HT-29 (cell line): ENCODE data around the gene TSPYL4. TPM values are rescaled to one million over a fixed set of nuclear protein-coding genes. Genes with fewer than 3 reads are reported as not detected.
"Not testable (repeated sequence)": the region's sequence is repeated elsewhere in the genome, so short reads cannot be mapped to it uniquely, and the experiment has no call there.

ENCODE experiments used
- DNase-seq: peaks from one replicate; pipeline ENCODE4 v3.0.0-alpha.2; 2015; ENCODE audit warnings: low spot score
- total RNA-seq: library from RNA; depleted of rRNA; stranded (reverse); fragments of >200 nt; shearing (Covaris generic); gene quantifications from 2 replicates; pipeline ENCODE4 v1.2.3, GENCODE V29; 2014; rRNA removed

TSPYL4 gene
- 9.2 and 10.3 TPM in 2 replicates for total RNA-seq

GRCh38 chr6:116253505-116254296, at the start of gene TSPYL4:
Gene TSPYL4, minus strand, starts transcription at chr6:116254075. Its CDS starts 67 bp downstream, at chr6:116254008.
- peak; percentile 96 for DNase-seq

GRCh38 chr6:116301104-116301503, 47.2 kb upstream of the TSPYL4 start:
- DNase-seq = no peak

DNA sequence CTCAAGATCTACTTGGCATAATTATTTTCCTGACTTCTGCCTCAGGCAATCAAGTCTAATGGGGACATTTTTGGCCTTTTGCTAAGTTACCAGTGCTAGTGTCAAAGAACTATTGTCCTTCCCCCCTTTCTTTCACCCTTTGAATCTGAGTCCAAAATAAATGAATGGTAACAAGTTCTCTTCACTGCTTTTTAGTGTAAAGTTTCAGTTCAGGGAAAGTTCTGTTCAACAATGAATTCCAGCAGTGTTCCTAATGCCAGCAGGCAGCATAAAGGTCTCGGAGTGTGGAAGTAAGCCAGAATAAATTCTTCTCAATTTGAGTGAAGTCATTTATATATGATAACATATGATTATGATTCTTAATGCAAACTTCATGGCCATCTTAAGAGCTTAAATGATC, 46.7 kb upstream of the TSPYL4 start:
- DNase-seq = no peak

GRCh38 chr6:116298973-116299372, 45.1 kb upstream of the TSPYL4 start:
- no peak for DNase-seq

DNA sequence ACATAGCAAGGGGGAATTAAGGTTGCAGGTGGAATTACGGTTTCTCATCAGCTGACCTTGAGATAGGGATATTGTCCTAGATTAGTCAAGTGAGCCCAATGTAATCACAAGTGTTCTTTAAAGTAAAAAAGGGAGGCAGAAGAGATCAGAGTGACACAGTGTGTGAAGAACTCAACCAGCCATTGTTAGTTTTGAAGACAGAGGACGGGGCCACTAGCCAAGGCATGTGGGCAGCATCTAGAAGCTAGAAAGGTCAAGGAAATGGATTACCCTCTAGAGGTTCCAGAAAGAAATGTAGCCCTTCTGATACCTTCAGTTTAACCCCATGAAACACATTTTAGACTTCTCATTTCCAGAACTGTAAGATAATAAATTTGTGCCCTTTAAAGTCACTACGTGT, 44.4 kb upstream of the TSPYL4 start:
- DNase-seq = no peak

- no peak for DNase-seq
These were observed 38.7 kb upstream of the TSPYL4 start for GRCh38 chr6:116292553-116292952.

- DNase-seq = no peak
These were observed 38.0 kb upstream of the TSPYL4 start for GRCh38 chr6:116291701-116292396.

DNA sequence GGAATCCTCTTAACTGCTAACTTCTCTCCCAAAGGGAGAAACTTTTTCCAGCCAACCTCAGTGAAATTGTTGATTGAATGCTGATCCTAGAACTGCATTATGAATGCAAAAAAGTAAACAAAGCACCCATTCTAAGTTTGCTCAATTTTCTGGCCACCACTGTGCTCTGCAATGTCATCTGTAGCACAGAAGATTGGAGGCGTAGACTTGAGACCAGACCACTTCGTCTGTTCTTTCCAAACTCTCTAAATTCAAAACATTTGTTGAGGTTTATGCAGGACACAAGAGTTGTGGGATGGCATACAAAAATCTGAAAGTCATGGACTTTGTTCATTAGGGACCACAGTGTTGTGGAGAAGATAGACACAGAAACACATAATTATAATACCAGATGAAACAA, 36.9 kb upstream of the TSPYL4 start:
- no peak for DNase-seq

DNA sequence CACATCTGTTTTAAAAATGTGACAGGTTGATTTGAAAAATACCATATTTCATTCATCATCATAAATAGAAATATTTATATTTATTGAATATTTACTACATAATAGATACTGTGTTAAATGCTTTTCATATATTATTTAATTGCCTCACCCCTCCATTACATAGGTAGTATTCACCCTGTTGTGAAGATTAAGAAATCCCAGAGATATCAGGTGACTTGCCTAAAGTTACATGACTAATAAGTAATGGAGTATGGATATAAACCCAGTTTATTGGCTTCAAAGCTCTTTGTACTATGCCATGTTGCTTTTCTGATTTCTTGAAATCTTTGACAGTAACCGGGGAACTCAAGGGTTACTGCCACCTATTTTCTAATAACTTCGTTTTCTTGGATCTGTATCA, 36.0 kb upstream of the TSPYL4 start:
- DNase-seq = no peak

DNA sequence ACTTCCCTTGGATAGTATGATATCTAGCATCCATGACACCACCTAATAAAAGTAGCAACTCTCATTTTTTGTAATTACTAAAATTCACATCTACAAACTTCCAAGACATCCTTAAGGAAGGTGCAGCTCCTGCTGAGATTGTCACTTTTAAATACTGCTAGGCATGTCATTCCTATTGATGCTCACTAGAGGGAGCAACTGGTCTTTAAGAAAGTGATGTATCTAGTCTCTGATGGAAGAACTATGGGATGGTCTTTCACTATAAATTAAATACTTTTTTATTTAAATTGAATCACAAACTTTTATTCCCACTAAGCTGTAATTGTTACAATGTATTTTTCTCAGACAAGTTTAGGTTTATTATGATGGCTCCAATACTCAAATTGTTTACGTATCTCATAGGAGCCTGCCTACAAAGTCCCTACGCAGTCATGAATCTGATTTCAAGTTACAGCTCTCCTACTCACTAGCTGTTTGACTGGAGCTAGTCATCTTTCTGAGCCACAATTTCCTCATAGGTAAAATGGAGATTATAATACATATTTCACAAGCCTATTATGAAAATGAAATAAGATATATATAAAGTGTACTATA, 33.9 kb upstream of the TSPYL4 start:
- DNase-seq = peak; percentile 79

GRCh38 chr6:116286773-116287358, 33.0 kb upstream of the TSPYL4 start:
- DNase-seq = no peak

- not testable (repeated sequence) for DNase-seq
These were observed 31.1 kb upstream of the TSPYL4 start for GRCh38 chr6:116284984-116285383.

DNA sequence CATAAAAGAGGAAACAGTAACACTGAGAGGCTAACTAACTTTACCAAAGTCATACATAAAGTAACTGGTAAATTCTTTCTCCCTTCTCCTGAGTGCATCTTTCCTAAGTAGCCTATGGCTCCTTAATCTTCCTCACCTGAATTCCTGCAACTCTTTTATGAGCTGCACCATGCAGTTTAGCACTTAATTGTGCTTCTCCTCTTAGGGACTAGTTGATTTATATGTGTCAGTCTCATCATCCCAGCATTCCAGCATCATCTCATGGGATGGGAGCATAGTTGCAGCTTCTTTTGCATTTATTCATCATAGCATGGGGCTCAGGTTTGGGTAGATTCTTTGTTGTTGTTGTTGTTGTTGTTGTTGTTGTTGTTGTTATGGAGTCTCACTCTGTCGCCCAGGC, 29.3 kb upstream of the TSPYL4 start:
- no peak for DNase-seq

GRCh38 chr6:116282698-116283097, 28.8 kb upstream of the TSPYL4 start:
- no peak for DNase-seq

DNA sequence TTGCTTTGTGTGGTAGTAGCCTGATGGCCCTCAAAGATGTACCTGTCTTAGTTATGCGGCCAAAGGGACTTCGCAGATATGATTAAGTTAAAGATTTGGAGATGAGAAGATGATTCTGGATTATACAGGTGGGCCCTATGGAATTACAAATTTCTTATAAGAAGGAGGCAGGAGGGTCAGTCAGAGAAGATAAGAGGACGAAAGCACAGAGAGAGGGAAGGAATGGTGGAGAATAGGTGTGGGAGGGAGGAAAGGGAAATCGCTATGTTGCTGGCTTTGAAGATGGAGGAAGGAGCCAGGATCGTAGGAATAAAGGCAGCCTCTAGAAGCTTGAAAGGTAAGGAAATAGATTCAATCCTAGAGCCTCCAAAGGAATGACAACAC, 27.1 kb upstream of the TSPYL4 start:
- DNase-seq = no peak

DNA sequence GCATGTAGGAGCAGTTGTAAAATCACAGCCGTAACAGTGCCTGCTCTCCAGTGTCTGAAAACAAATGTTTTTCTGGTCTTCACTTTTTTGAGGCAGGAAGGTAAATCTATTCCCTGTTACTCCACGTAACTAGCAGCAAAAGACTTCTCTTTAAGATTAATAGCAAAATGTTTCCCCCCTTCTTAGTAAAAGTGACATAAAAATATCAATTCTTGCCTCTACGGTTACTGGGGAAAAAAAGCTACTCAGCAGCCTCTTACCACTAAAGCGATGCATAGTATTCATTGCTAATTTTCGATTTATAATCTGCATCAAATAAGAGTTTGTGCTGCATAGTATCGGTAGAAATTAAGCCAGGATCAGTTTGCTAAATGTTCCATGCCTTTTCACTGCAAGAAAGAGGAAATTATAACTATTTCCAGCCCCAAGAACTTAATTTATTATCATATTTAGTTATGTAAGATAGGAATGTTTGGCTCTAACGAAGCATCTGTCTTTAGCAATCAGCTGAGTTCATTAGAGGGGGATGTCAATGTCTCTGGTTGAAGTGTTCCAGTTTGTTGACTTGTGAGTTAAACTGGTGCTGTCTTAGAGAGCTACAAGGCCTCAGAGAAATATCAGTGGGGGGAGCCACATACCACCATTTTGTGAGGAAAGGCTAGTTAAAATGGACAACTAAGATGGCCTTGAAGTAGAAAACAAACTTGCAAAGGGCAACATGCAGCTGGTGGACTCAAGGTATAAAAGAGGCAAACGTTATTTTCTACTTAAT, 26.5 kb upstream of the TSPYL4 start:
- DNase-seq = peak; percentile 17

- DNase-seq = peak; percentile 98
These were observed 25.6 kb upstream of the TSPYL4 start, which contains the start of gene TSPYL1 for GRCh38 chr6:116279232-116280160. Gene TSPYL1, minus strand, starts transcription at chr6:116279930. Its CDS starts 100 bp downstream, at chr6:116279830.

- no peak for DNase-seq
These were observed 25.0 kb upstream of the TSPYL4 start for GRCh38 chr6:116278854-116279231.

- DNase-seq = no peak
These were observed 24.6 kb upstream of the TSPYL4 start for GRCh38 chr6:116278481-116278829.

DNA sequence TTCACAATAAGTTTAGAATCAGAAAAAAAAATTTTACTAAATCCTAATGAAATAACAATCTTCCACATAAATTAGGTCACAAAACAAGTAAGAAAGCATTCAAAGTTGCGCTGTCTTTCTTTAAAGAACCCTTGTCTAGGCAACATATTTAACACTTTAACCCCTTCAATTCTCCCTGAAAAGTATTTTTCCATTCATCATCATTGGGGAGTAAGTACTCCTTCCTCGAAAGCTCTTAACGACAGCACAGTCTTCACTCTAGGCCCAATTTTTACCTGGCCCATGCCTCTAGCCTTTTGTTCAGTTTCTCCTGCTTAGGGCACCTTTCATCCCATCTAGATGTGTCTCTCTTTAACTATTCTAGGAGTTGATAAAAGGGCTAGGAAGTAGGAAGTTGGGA, 23.2 kb upstream of the TSPYL4 start:
- peak; percentile 8 for DNase-seq
